A549 (cell line): ENCODE results near the gene PPCS.

Experiments used
- BHLHE40 ChIP-seq: IDR thresholded peaks from 2 replicates; pipeline ENCODE4 v1.6.1; 2012; ENCODE audit warnings: low read depth, low read length, inconsistent platforms
- CBX2 ChIP-seq: fragments of 200-600 bp; sonication (generic); IDR thresholded peaks from 2 replicates; pipeline ENCODE4 v1.6.1; 2016; ENCODE audit warnings: low read depth, mild to moderate bottlenecking, borderline replicate concordance
- CEBPB ChIP-seq, 2 experiments: fragments of >200 bp in 1 of 2; sonication (Bioruptor Twin) in 1 of 2; formaldehyde crosslinking in 1 of 2; IDR thresholded peaks; 2 replicates each; pipeline ENCODE4 v1.6.1; 2012 to 2016
- CTCF ChIP-seq: fragments of >200 bp; sonication (Bioruptor Twin); formaldehyde crosslinking; IDR thresholded peaks from 3 replicates; pipeline ENCODE4 v1.5.1; 2016
- EP300 ChIP-seq, 2 experiments: fragments of >200 bp; sonication (Bioruptor Twin); formaldehyde crosslinking; IDR thresholded peaks; 2 replicates in 1 of 2; 3 replicates in 1 of 2; pipeline ENCODE4 v1.6.1; 2016 to 2017
- JUN ChIP-seq, 2 experiments: fragments of >200 bp; sonication (Bioruptor Twin); formaldehyde crosslinking; IDR thresholded peaks; 2 replicates in 1 of 2; 3 replicates in 1 of 2; pipeline ENCODE4 v1.6.1; 2016 to 2017
- JUNB ChIP-seq: fragments of >200 bp; sonication (Bioruptor Twin); formaldehyde crosslinking; IDR thresholded peaks from 2 replicates; pipeline ENCODE4 v1.6.1; 2016
- KDM1A ChIP-seq: fragments of 200-600 bp; sonication (generic); IDR thresholded peaks from 2 replicates; pipeline ENCODE4 v1.6.1; 2016; ENCODE audit warnings: low read depth, mild to moderate bottlenecking
- MAFK ChIP-seq: fragments of 450-650 bp; IDR thresholded peaks from 2 replicates; pipeline ENCODE4 v1.6.1; 2014; ENCODE audit not compliant: partially characterized antibody
- POLR2A ChIP-seq: IDR thresholded peaks from 2 replicates; pipeline ENCODE4 v1.6.1; 2012; ENCODE audit warnings: mild to moderate bottlenecking, low read length
- RAD21 ChIP-seq, 2 experiments: fragments of >200 bp in 1 of 2; sonication (Bioruptor Twin) in 1 of 2; formaldehyde crosslinking in 1 of 2; IDR thresholded peaks in 1 of 2; conservative IDR thresholded peaks in 1 of 2; 2 replicates in 1 of 2; 3 replicates in 1 of 2; pipeline ENCODE4 v1.6.1; 2012 to 2018; ENCODE audit warnings: inconsistent platforms in 1 of 2
- REST ChIP-seq: fragments of 200-600 bp; sonication (generic); IDR thresholded peaks from 2 replicates; pipeline ENCODE4 v1.6.1; 2016; ENCODE audit warnings: antibody characterized with exemption, mild to moderate bottlenecking, moderate library complexity
- ZNF302 ChIP-seq: fragments of 250-450 bp; sonication (Bioruptor Pico); IDR thresholded peaks from 2 replicates; pipeline ENCODE4 v1.9.0; 2021; ENCODE audit warnings: inconsistent platforms, mild to moderate bottlenecking, moderate library complexity

- TF ChIP-seq BHLHE40: no peak
- TF ChIP-seq CTCF: no peak
- TF ChIP-seq MAFK: no peak
- TF ChIP-seq REST: no peak
- TF ChIP-seq EP300 (IDR thresholded peaks at IDR 0.05): no peak
- no peak for TF ChIP-seq JUNB
- TF ChIP-seq CEBPB (IDR thresholded peaks at IDR 0.05): no peak
- no peak for TF ChIP-seq CBX2
- TF ChIP-seq RAD21 (conservative IDR thresholded peaks at IDR 0.05 in 1 of 2, IDR thresholded peaks at IDR 0.05 in 1 of 2): no peak
- TF ChIP-seq JUN (IDR thresholded peaks at IDR 0.05): no peak
- no peak for TF ChIP-seq POLR2A
- TF ChIP-seq ZNF302 (CRISPR knock-in tag): no peak
- no peak for TF ChIP-seq KDM1A
These were observed 13.7 kb upstream of the PPCS start for GRCh38 chr1:42442662-42443061.
